Measurements from ENCODE around the gene NFRKB. TPM values are rescaled to one million over a fixed set of nuclear protein-coding genes. Genes with fewer than 3 reads are reported as not detected.
A peak's percentile ranks its signal among the peaks of the same experiment; 100 is the strongest.

NFRKB gene
- total RNA-seq, 1 donor from 2014 or later = 11.8 TPM

- H3K36me3 ChIP-seq = peaks cover 55% of the 10 kb centered on the region
- no peak overlapping the region for H3K4me3 ChIP-seq
- intact Hi-C loops (cut with micrococcal nuclease) = no loop called here
- TF ChIP-seq CTCF (IDR thresholded peaks at IDR 0.05; ENCODE audit: borderline replicate concordance) = no peak
- no peaks in the 10 kb centered on the region for H3K9me3 ChIP-seq (replicated peaks)
- peaks cover 24% of the 10 kb centered on the region for H3K4me1 ChIP-seq
- peak overlapping the region; percentile 51 for H3K27ac ChIP-seq (replicated peaks)
- DNase-seq = peak; percentile 56
- H3K27me3 ChIP-seq (ENCODE audit: low read depth) = no peaks in the 10 kb centered on the region
Observed at GRCh38 chr11:129861702-129862522, 33.5 kb downstream of the NFRKB start.

- Histone ChIP-seq H3K27ac (replicated peaks) (no peak overlapping the region), H3K27me3 (ENCODE audit: low read depth) (no peaks in the 10 kb centered on the region), H3K36me3 (peaks cover 19% of the 10 kb centered on the region), H3K4me3 (no peak overlapping the region), H3K4me1 (peaks cover 15% of the 10 kb centered on the region), H3K9me3 (replicated peaks) (no peaks in the 10 kb centered on the region)
- intact Hi-C loops (cut with micrococcal nuclease) = no loop called here
- TF ChIP-seq CTCF (IDR thresholded peaks at IDR 0.05; ENCODE audit: borderline replicate concordance) = no peak
- no peak for DNase-seq
Observed at GRCh38 chr11:129856036-129856435, 39.3 kb downstream of the NFRKB start.

GRCh38 chr11:129855086-129855485 lies 40.3 kb downstream of the NFRKB start:
- Histone ChIP-seq H3K36me3 (peaks cover 10% of the 10 kb centered on the region), H3K9me3 (replicated peaks) (no peaks in the 10 kb centered on the region), H3K27ac (replicated peaks) (no peak overlapping the region), H3K4me3 (no peak overlapping the region), H3K4me1 (peaks cover 15% of the 10 kb centered on the region), H3K27me3 (ENCODE audit: low read depth) (no peaks in the 10 kb centered on the region)
- intact Hi-C loops (cut with micrococcal nuclease) = no loop called here
- no peak for TF ChIP-seq CTCF (IDR thresholded peaks at IDR 0.05; ENCODE audit: borderline replicate concordance)
- DNase-seq = no peak

GRCh38 chr11:129854232-129854805 lies 41.1 kb downstream of the NFRKB start:
- peaks cover 2% of the 10 kb centered on the region for H3K36me3 ChIP-seq
- H3K27me3 ChIP-seq (ENCODE audit: low read depth) = peaks cover 6% of the 10 kb centered on the region
- TF ChIP-seq CTCF (IDR thresholded peaks at IDR 0.05; ENCODE audit: borderline replicate concordance) = no peak
- peaks cover 15% of the 10 kb centered on the region for H3K4me1 ChIP-seq
- no peak for DNase-seq
- intact Hi-C loops (cut with micrococcal nuclease) = no loop called here
- no peaks in the 10 kb centered on the region for H3K9me3 ChIP-seq (replicated peaks)
- H3K27ac ChIP-seq (replicated peaks) = no peak overlapping the region
- no peak overlapping the region for H3K4me3 ChIP-seq

- H3K36me3 ChIP-seq = no peaks in the 10 kb centered on the region
- H3K9me3 ChIP-seq (replicated peaks) = no peaks in the 10 kb centered on the region
- no peak for TF ChIP-seq CTCF (IDR thresholded peaks at IDR 0.05; ENCODE audit: borderline replicate concordance)
- H3K27ac ChIP-seq (replicated peaks) = no peak overlapping the region
- intact Hi-C loops (cut with micrococcal nuclease) = no loop called here
- H3K4me3 ChIP-seq = no peak overlapping the region
- no peak for DNase-seq
- H3K27me3 ChIP-seq (ENCODE audit: low read depth) = peaks cover 8% of the 10 kb centered on the region
- peaks cover 15% of the 10 kb centered on the region for H3K4me1 ChIP-seq
Observed at GRCh38 chr11:129853518-129854231, 41.7 kb downstream of the NFRKB start.

Data from left ventricle myocardium inferior (tissue), 1 donor.